GM18520 (cell line): ENCODE data around the gene PREX1.

Experiments
- ATAC-seq: cut with Tn5 transposase; IDR thresholded peaks from one replicate; pipeline ENCODE4 v1.9.1; 2021; ENCODE audit not compliant: unreplicated experiment

Gene PREX1

GRCh38 chr20:48797275-48797825 is 30.4 kb downstream of the PREX1 start:
- ATAC-seq = no peak

GRCh38 chr20:48795732-48796131 is 32.1 kb downstream of the PREX1 start:
- ATAC-seq = no peak

GRCh38 chr20:48794816-48795457 is 32.9 kb downstream of the PREX1 start:
- ATAC-seq = no peak

GRCh38 chr20:48794360-48794759 is 33.4 kb downstream of the PREX1 start:
- no peak for ATAC-seq

GRCh38 chr20:48793776-48794175 is 34.0 kb downstream of the PREX1 start:
- no peak for ATAC-seq

- no peak for ATAC-seq
These were observed 36.1 kb downstream of the PREX1 start for GRCh38 chr20:48791666-48792071.

GRCh38 chr20:48791014-48791413 is 36.8 kb downstream of the PREX1 start:
- no peak for ATAC-seq

GRCh38 chr20:48790473-48791003 is 37.3 kb downstream of the PREX1 start:
- ATAC-seq = no peak

GRCh38 chr20:48789781-48790472 is 37.9 kb downstream of the PREX1 start:
- no peak for ATAC-seq

- ATAC-seq = peak; percentile 18
These were observed 38.6 kb downstream of the PREX1 start for GRCh38 chr20:48789185-48789668.

- peak; percentile 29 for ATAC-seq
These were observed 39.2 kb downstream of the PREX1 start for GRCh38 chr20:48788486-48789072.

- ATAC-seq = no peak
These were observed 39.9 kb downstream of the PREX1 start for GRCh38 chr20:48787861-48788375.

- no peak for ATAC-seq
These were observed 40.7 kb downstream of the PREX1 start for GRCh38 chr20:48786951-48787705.

- ATAC-seq = no peak
These were observed 42.0 kb downstream of the PREX1 start for GRCh38 chr20:48785801-48786200.

- no peak for ATAC-seq
These were observed 42.5 kb downstream of the PREX1 start for GRCh38 chr20:48785256-48785655.

- ATAC-seq = no peak
These were observed 43.5 kb downstream of the PREX1 start for GRCh38 chr20:48784273-48784641.

GRCh38 chr20:48783533-48784272 is 44.1 kb downstream of the PREX1 start:
- no peak for ATAC-seq

GRCh38 chr20:48782901-48783308 is 44.9 kb downstream of the PREX1 start:
- no peak for ATAC-seq

- no peak for ATAC-seq
These were observed 45.7 kb downstream of the PREX1 start for GRCh38 chr20:48782053-48782452.

GRCh38 chr20:48781634-48782033 is 46.2 kb downstream of the PREX1 start:
- ATAC-seq = no peak
